Measurements from ENCODE around the gene RENBP. TPM values are rescaled to one million over a fixed set of nuclear protein-coding genes. Genes with fewer than 3 reads are reported as not detected.
A peak's percentile ranks its signal among the peaks of the same experiment; 100 is the strongest.

RENBP gene
- total RNA-seq, 1 donor from 2014 or later = 46.4 TPM

DNA sequence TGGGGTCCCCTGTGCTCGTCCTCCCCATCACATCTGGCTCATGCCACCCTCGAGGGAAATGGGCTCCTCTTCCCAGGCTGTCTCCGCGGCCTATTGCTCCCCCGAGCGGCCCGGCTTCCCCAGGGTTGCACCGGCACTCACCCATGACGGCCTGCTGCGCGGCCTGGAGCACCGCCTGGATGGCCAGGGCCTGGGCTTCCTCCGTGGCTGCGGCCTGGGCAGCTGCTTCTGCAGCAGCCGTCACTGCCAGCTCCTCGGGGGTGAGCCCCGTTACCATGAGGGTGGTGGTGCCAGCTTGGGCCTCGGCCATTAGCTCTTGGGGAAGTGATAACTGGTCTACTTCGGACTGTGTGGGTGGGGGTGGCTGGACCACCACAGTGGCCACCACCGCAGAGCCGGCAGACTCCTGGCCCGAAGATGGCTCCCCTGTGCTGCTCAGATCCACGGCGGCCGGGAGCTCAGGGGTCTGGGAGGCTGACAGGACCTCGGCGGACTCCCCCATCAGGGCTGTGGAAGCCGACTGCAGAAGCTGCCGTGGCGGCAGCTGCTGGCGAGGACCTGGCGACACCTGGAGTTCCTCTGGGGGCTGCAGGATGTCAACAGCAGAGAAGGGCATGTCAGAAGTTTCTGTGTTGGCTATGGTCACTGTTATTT lies 8.1 kb upstream of the RENBP start:
- H3K36me3 ChIP-seq = peaks cover 63% of the 10 kb centered on the region
- ATAC-seq = no peak

GRCh38 chrX:153951683-153952372 lies 7.4 kb upstream of the RENBP start:
- Histone ChIP-seq H3K27me3 (no peaks in the 10 kb centered on the region), H3K27ac (no peak overlapping the region), H3K4me3 (no peak overlapping the region), H3K9me3 (no peaks in the 10 kb centered on the region), H3K36me3 (peaks cover 56% of the 10 kb centered on the region), H3K4me1 (peaks cover 3% of the 10 kb centered on the region)
- no peak for TF ChIP-seq CTCF (IDR thresholded peaks at IDR 0.05)
- ATAC-seq (no peak), DNase-seq (no peak)
- intact Hi-C loops (cut with DNase I) = loop anchor here (10.0 kb wide), 1 partner anchor 187 kb away; the partner anchor contains the start of gene PLXNB3

More for the DNA sequence above, 8.1 kb upstream of the RENBP start:
- peaks cover 3% of the 10 kb centered on the region for H3K4me1 ChIP-seq
- intact Hi-C loops (cut with DNase I) = loop anchor here (10.0 kb wide), 1 partner anchor 188 kb away; the partner anchor contains the start of gene PLXNB3
- no peaks in the 10 kb centered on the region for H3K9me3 ChIP-seq
- DNase-seq = no peak
- no peak for TF ChIP-seq CTCF (IDR thresholded peaks at IDR 0.05)
- H3K27me3 ChIP-seq = no peaks in the 10 kb centered on the region
- no peak overlapping the region for H3K4me3 ChIP-seq
- H3K27ac ChIP-seq = no peak overlapping the region

DNA sequence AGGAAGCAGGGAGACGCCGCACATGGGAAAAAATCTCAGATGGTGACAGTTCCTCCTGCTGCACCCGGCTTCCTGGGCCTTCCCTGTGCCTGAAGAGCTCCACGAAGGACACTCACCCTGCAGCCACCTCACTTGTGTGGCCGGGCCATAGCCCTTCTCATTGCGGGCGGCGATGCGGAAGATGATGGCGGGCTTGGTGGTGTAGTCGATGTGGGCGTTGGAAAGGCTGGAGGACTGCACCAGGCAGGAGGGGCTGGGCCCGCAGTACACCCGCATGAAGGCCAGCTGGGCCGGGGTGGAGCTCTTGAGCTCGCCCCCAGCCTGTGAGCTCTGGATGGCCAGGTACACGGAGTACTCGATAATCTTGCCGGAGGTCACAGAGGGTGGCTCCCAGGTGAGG lies 5.7 kb upstream of the RENBP start:
- Histone ChIP-seq H3K4me3 (no peak overlapping the region), H3K4me1 (peaks cover 3% of the 10 kb centered on the region), H3K27me3 (no peaks in the 10 kb centered on the region), H3K9me3 (no peaks in the 10 kb centered on the region), H3K36me3 (peaks cover 42% of the 10 kb centered on the region), H3K27ac (no peak overlapping the region)
- intact Hi-C loops (cut with DNase I) = loop anchor here (10.0 kb wide), 1 partner anchor 185 kb away; the partner anchor contains the start of gene PLXNB3
- ATAC-seq = no peak
- DNase-seq = no peak
- no peak for TF ChIP-seq CTCF (IDR thresholded peaks at IDR 0.05)

- no peak overlapping the region for H3K4me3 ChIP-seq
- no peak for DNase-seq
- no peak for TF ChIP-seq CTCF (IDR thresholded peaks at IDR 0.05)
- no peaks in the 10 kb centered on the region for H3K9me3 ChIP-seq
- no peaks in the 10 kb centered on the region for H3K27me3 ChIP-seq
- peaks cover 3% of the 10 kb centered on the region for H3K4me1 ChIP-seq
- H3K27ac ChIP-seq = peak overlapping the region; percentile 51
- no peak for ATAC-seq
- intact Hi-C loops (cut with DNase I) = no loop called here
- H3K36me3 ChIP-seq = peaks cover 42% of the 10 kb centered on the region
These were observed 4.7 kb upstream of the RENBP start for GRCh38 chrX:153948847-153949805.

- DNase-seq (no peak), ATAC-seq (no peak)
- Histone ChIP-seq H3K4me1 (peaks cover 3% of the 10 kb centered on the region), H3K4me3 (no peak overlapping the region), H3K9me3 (no peaks in the 10 kb centered on the region), H3K36me3 (peaks cover 38% of the 10 kb centered on the region), H3K27ac (peak overlapping the region; percentile 47), H3K27me3 (no peaks in the 10 kb centered on the region)
- no peak for TF ChIP-seq CTCF (IDR thresholded peaks at IDR 0.05)
- intact Hi-C loops (cut with DNase I) = no loop called here
These were observed 3.6 kb upstream of the RENBP start for GRCh38 chrX:153948002-153948466.
